ENCODE results near the gene ARHGAP22.

DNA sequence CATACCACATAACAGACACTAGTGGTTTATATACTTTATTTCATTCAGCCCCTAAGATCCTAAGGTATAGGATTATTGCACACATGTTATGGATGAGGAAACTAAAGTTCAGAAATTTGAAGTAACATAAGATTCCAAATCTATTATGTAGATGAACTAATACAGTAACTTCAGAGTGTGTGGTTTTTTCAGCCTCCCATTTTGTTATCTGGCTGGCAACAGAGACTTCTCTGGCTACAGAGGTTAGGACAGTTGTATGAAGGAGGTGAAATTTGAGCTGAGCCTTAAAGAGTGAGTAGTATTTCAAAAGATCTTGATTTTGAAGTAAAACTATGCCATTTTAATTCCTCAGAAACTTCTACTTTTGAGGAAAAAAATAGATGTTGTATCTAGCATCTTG, 173.0 kb downstream of the ARHGAP22 start:
- TF ChIP-seq, protein P1, sequence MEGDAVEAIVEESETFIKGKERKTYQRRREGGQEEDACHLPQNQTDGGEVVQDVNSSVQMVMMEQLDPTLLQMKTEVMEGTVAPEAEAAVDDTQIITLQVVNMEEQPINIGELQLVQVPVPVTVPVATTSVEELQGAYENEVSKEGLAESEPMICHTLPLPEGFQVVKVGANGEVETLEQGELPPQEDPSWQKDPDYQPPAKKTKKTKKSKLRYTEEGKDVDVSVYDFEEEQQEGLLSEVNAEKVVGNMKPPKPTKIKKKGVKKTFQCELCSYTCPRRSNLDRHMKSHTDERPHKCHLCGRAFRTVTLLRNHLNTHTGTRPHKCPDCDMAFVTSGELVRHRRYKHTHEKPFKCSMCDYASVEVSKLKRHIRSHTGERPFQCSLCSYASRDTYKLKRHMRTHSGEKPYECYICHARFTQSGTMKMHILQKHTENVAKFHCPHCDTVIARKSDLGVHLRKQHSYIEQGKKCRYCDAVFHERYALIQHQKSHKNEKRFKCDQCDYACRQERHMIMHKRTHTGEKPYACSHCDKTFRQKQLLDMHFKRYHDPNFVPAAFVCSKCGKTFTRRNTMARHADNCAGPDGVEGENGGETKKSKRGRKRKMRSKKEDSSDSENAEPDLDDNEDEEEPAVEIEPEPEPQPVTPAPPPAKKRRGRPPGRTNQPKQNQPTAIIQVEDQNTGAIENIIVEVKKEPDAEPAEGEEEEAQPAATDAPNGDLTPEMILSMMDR (IDR thresholded peaks at IDR 0.05; ENCODE audit: low read length) = no peak
- no peak for TF ChIP-seq EZH2 (optimal IDR thresholded peaks at IDR 0.05; ENCODE audit: low read depth, low read length)

All from MM.1S (cell line).